NCI-H2196 treated with DMSO at 0.1 percent for 48 hours (cell line): ENCODE data around the gene ROR2.

ENCODE experiments used
- DNase-seq: peaks from one replicate; lab custom pipeline; 2025; ENCODE audit not compliant: unreplicated experiment; lab: John Stamatoyannopoulos, UW

The ROR2 gene

DNA sequence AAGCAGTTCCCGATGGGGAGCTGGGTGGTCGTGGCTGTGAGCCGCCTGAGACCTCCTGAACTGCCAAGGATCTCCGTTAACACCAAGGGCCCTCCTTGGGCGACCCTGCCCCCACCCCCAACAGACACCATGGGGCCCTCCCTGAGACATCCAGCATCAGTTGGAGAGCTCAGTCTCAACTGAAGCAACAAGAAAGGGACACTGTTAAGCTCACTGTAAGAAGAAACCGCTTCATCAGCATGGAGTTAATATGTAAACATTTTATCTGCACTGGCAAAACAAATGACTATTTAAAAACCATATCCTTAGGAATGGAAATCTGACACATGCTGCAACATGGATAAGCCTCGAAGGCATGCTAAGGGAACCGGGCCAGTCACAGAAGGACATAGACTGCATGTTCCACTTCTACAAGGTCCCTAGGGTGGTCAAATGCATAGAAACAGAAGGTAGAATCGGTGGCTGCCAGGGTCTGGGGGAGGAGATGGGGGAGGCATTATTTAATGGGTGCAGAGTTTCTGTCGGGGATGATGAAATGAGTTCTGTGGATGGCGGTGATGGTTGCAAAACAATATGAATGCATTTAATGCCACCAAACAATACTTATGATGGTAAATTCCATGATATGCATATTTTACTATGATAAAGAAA, 47.4 kb downstream of the ROR2 start:
- DNase-seq, result no peak

DNA sequence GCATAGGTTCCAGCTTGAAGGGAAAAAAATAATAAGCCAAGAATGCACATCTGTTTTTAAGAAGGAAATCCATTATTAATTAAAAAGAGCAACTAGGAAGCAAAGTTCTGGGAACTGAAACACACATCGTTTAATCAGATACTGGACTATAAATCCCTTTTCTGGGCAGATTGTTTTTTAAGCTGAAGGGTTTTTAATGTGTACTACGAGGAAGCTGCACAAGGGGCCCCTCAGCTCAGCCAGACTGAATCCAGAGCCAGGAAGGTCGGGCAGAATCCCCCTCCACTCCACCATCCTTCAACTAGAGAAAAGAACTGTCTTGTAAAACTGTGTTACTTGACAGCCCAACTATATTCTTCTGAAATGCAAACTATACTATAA, 49.2 kb downstream of the ROR2 start:
- DNase-seq, result no peak

DNA sequence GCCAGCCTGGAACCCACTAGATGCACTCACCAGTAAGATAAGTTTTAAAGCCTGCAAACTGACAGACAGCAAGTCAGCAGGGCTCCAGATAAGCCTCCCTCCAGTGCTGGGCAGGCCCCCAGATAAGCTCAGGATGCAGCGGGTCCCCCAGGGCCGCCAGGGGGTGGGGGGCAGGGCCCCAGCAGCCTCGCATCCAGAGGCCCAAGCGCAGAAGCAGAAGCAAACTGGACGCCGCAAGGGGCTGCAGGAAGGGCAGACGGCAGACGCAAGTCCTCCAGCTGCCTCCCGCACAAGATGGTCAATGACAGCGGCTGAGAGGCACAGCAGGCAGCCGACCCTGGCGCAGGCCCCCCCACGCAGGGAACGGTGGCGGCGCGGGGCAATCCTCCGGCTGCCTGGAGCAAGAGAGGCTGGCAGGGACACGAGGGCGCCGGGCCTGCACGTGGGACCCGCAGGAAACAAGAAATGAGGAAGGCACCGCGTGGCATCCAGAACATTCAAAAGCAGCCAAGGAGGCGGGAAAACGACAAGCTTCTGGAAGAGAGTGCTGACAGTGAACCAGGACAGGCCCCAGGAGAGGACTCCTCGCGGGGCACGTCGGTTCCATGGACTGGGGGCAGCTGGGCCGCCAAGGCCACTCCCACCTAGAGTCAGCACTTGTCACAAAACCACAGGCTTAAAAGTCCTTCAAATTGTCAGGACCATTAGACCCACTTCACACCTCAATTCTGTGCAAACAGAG, 49.8 kb downstream of the ROR2 start:
- DNase-seq, result no peak

DNA sequence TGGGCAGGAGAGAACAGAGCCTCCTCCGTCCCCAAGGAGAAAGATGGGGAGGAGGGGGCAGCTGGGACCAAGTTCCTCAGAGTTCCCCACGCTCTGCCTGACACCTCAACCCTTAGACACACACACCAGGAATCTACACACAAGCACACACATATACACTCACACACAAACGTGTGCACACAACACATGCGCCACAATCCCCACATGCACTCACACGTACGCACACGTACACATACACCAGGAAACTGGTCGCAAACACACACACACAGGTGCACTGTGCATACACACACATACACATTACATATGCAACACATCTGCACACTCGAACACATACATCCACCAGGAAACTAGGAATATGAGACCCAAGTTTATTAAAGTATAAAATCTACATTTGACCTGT, 50.4 kb downstream of the ROR2 start:
- no peak for DNase-seq

DNA sequence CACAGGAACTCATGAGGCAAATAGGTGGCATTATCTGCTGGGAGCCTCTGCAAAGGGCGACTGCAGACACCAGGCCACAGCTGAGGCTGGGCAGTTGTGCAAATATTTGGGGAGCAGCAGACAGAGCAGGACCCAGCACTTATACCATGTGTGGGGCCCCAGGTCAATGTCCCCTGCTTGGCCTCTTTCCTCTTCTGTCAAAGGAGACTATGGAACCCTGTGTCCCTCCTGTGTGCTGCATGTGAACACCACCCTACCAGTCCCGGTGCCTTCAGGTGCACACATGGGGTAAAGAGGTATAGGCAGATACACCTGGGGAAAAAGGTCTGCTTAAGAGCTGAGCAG, 50.8 kb downstream of the ROR2 start:
- DNase-seq, result no peak

DNA sequence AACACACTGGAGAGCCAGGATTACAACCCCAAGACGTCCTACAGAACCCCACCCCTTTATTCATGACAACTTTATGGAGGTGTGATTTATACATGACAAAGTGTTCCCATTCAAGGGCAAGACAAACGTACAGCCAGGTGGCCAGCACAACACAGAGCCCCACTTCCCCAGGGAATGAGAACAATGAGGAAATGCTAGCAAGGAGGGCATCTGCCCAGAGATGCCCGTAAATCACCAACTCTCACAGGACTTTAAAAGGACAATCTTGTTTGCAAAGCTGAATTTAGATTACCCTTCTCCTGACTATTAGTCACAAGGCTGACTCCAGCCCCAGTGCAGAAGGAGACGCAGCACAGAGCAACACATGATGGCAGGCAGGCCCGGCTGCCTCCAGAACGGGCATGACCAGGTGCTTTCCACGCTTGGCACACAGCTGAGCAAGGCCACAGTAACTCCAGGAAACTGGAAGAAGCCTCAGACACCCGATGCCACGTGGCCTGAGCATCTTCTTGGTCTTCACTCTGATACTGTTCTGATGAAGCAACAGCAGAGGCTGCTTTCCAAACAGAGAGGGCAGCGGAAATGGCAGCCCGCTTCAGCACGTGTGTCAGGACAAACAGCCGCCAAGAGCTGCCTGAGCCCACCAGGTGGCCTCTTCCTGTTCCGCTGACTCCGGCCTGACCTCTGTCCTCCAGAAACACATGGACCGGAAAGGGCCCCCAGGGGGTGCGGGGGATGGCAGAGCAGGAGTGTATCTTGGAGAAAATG, 51.4 kb downstream of the ROR2 start:
- no peak for DNase-seq

DNA sequence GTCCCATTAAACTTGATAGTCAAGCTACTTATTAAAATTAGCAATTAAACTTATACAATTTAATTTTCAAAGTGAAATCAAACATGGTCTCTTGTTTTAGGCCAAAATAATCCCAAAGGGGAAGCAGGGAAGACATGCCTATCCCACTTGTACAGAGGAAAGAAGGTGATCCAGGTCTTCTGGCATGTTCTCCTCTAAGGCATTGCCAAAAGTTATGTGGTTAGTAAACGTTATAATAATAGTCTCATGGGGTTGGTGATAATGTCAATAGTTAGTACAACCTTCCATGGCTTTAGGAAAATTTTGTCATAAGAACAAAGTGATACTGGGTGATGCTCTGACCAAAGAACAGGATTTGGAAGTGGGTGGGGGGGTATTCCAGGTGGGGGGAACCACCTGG, 52.8 kb downstream of the ROR2 start:
- no peak for DNase-seq

DNA sequence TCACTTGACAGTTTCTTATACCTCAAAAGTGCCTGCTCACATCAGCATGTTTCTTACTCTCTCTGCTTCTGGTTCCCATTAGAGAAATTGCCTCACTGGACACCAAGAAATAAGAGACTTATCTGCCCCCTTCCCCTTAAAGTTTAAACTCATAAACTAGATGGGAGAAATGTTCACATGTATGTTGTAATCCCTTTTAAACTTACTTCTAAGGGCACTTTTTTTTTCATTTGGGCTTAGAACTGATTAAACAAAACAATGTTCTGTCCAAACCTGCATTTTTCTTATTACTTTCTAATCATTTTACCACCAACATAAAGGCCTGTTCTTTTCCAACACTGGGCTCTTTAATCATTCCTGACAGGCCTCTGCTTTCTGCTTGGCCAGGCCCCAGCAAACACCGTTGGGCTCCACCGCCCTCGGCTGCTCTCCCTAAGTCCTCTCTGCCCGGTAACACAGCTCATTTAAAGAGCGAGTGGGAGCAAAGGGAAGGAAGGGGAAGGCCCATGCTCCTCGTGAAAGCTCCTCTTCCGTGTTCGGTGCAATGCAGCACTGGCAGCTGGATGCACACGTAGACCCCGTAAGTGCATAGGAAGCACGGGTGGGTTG, 53.4 kb downstream of the ROR2 start:
- no peak for DNase-seq

DNA sequence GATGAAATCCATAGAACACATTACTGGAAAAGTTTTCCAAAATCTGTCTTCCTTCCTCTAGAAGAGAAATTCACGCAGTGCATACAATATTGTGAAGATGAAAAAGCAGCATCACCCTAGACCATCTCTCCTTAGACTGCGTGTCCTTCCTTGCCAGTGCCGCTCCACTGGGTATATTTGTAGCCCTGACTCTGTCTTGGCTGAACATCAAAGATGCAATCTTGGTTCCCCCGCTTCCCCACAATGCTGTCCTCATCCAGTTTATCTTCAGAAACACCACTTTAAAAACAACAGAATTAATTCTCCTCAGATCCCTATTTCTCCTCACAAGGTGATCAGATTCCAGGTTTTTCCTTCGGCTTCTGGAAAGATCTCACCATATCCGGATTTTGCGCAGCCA, 53.9 kb downstream of the ROR2 start:
- DNase-seq, result no peak

DNA sequence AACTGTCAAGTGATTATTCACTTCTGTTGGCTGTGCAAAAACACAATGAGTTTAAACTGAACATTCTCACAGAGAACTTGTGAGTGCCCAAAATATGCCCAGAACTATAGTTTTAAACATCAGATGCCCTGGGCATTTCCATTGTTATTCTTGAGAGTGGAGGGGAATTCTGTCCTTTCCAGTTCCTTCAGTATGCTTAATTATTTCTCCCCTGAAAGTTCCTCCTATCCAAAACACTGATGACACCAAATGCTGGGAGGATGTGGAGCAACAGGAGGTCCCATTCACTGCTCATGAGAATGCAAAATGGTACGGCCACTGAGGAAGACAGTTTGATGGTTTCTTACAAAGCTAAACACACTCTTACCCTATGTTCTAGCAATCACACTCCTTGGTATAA, 55.5 kb downstream of the ROR2 start:
- DNase-seq, result no peak

DNA sequence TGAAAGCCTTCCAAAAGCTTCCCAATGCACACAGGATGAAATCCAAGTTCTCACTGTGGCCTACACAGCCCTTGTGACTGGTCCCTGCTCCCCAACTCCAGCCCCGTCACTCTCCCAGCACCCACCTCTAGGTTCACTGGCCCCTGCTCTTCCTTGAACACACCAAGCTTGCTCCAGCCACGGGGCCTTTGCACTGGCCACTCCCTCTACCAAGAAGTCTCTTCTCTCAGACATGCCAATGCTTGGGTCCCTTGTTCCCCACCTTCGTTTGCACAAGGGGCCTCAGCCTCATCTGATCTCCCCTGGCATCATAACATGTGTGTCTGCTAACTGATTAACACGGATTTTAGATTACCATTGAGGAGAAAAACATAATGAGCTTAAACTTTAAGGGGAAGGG, 56.0 kb downstream of the ROR2 start:
- no peak for DNase-seq

DNA sequence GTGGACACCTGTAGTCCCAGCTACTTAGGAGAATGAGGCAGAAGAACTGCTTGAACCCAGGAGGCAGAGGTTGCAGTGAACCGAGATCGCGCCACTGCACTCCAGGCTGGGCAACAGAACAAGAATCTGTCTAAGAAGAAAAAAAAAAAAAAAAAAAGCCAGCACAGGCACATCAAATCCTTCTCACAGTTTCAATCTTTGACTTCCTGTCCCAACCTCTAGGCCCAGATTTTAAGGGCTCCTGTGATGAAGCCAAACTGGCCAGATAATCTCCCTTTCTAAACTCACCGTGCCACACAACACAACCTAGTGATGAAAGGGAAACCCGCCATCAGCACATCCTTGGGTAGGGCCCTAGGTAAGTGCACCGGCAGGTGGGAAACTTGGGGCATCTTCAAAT, 58.1 kb downstream of the ROR2 start:
- no peak for DNase-seq

DNA sequence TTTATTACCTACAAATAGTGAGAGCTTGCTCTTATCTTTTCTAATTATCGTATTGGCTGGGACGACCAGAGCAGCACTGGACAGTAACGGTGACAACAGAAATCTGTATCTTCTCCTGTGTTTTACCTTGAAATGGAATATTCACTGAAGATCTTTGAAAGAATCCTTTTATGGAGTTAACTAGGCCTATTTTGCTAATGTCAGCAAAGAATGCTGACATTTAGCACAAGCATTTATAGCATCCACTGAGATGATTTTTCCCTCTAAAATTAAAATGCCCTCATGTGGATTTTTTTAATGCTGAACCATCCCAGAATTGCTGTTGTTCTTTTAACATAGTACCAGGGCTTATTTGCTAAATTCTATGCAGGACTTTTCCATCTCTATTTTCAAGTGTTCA, 59.4 kb downstream of the ROR2 start:
- no peak for DNase-seq

DNA sequence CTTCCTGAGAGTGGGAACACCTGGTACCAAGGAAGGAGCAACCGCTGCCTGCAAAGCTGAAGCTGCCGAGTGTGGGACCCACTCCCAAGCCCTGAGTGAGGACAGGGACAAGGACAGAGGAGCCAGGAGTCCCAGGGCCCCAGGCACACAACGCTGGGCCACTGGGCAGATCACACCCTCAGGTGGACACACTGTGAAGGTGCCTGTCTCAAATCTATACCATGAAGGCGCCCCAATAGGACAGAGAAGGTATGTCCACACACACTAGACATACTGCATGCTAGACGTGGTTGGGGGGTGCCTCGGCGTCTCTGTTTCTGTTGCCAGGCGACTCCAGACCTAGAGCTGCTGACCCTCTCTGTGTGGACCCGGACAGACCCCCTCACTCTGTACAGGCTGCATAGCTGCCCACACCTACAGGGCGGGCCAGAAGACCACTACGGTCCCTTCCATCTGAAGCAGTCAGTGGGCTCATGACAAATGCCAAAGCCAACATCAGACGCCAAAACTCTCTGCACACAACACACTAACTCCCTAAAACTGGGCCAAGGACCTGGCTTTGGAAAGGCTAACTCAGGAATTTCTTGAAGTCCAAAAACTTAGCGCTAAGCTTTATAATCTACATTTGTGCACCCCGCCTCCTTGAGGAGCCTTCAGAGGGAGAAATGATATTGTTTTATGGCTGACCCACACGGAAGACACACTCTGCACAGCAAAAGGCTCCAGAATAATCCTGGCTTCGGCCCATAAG, 60.7 kb downstream of the ROR2 start:
- no peak for DNase-seq

DNA sequence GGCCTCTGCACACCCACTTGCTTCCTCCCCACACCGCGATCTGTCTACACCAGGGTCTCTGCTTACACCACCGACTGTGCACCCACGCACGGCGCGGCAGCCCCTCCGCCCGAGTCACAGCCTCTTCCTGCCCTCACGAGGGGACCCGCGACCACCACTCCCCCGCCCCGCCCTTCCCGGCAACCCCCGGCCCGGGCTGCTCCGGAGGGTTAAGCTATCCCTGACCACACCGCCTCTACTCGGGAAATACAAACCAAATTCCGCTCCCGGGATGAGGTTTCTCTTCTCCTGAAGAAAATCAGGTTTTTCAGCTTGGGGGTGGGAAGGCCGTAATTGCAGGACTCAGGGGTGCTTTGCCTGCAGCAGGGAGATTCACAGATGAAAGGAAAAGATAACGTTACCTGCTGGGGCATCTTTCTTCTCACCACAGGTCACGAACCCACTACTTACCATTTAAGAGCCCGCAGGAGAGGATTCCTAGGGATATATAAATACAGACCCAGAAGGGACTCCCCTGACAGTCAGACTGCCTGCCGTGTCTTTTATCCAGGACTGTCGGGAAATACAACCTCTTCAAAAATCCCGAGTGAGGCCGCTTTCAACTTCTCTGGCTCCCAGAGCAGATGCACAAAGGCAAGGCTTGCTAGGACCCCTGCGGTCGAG, 63.5 kb downstream of the ROR2 start:
- DNase-seq, result no peak

DNA sequence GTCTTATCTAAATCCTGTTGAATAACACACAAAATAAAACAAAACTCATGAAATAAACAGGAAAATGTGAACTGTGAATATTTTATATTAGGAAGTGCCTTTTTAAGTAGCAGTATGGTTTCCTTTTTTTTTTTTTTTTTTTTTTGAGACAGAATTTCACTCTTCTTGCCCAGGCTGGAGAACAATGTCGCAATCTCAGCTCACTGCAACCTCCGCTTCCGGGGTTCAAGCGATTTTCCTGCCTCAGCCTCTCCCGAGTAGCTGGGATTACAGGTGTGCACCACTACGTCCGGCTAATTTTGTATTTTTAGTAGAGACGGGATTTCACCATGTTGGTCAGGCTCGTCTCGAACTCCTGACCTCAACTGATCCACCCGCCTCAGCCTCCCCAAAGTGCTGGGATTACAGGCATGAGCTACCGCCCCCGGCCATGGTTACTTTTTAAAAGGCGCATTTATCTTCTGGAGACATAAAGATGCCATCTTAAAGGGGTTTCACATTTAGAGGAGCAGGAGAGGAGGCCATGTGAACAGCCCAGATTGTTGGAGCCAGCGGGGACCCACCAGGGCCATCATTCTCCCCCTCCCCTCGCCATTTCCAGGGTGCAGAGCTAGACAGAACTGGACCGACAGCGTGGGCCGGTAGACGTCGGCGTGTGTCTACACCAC, 64.1 kb downstream of the ROR2 start:
- no peak for DNase-seq

DNA sequence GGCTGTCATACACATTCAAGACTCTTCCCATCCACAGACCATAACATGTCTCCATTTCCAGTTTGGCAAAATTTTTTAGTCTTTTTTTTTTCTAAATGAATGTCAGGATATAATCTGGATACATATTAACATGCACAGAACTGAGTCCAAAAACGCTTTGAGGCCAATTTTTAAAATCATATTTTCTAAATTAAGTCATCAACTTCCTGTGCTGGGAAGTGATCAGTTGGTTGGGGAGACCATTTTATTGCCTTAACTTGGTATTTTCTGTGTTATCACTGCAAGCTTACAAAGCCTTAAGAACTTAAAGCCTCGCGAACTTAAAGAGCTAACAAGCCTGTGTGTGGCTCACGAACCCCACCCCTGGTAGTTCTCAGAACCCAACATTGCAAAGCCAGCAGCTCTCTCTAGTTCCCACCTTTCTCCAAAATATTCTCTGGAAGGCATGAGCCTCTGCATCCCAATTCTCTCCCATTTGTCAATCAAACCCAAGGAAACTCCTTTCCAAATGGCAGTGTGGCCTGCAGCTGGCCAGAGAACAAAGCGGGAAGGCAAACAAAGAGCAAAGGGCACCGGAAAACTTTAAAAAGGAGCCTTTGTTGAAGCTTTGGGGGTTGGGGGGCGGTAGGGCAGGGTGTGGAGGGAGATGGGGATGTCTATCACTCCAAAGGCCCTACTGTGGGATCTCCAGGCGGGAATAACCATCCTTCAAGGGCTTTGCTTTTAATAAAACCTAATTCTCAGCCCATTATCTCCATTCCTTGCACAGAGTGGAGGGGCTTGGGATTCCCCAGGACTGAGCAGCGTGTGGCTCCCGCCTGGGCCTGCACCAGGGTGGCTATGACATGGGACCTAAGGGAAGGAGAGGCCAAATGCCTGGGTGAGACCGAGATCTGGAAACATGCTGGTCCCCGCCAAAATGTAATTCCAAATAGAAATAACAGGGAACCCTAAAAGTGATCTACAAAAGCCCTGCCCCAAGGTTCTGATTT, 65.0 kb downstream of the ROR2 start:
- no peak for DNase-seq

DNA sequence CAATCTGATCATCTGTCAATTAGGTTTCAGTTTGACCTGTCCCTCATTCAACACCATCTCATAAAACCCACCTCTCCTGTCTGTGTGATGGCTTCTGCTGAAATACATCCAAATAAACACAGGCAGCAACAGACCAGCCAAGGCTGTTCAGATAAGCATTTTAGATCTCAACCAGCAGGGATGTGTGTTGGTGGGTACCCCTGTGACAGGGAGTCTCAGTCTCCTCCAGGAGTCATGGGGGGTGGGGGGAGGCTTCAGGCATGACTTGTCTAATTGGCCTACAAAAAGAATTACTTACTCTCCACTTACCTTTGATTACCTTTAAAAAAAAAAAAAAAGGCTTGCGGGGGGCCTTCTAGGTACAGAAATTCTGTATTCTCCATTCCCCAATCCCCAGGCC, 65.9 kb downstream of the ROR2 start:
- no peak for DNase-seq

DNA sequence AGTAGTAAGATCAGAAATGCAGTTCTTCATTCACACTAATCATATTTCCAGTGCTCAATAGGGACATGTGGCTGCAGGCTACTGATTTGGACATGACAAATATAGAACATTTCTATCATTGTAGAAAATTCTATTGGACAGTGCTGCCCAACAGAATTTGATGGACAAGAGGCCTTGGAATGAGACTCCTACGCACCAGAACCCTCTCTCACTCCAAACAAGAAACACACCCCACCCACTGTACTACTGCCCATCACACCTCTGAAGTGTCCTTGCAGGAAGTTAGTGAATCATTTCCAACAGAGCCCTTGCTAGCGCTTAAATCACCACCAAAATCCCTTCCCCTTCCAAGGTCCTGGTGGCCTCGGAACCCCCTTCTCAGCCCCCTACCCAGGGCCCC, 66.5 kb downstream of the ROR2 start:
- DNase-seq, result no peak
